Esophagus muscularis mucosa (tissue), 4 donors: ENCODE results near the gene AEBP2. TPM values are rescaled to one million over a fixed set of nuclear protein-coding genes. Genes with fewer than 3 reads are reported as not detected.

Experiments used
- DNase-seq: peaks from one replicate; pipeline ENCODE4 v3.0.0-alpha.2; 2017; ENCODE audit errors: extremely low spot score
- H3K27ac ChIP-seq, 4 donors: fragments of 200-600 bp; sonication (generic); replicated peaks in 1 of 4; 1 replicate in 3 of 4; 2 replicates in 1 of 4; pipeline ENCODE4 v1.5.1; 2016 to 2019; ENCODE audit warnings: mild to moderate bottlenecking in 1 of 4
- H3K27me3 ChIP-seq, 4 donors: fragments of 200-600 bp; sonication (generic); one replicate each; pipeline versions ENCODE4 v1.5.1 to v1.6.0; 2016 to 2019
- H3K36me3 ChIP-seq, 4 donors: fragments of 200-600 bp; sonication (generic); one replicate each; pipeline ENCODE4 v1.5.1; 2016 to 2019
- H3K4me1 ChIP-seq, 4 donors: fragments of 200-600 bp; sonication (generic); one replicate each; pipeline ENCODE4 v1.5.1; 2016 to 2019
- H3K4me3 ChIP-seq, 4 donors: fragments of 200-600 bp; sonication (generic); 1 replicate in 2 of 4; 2 replicates in 2 of 4; pipeline ENCODE4 v1.5.1; 2016 to 2019; ENCODE audit warnings: mild to moderate bottlenecking in 4 of 4, moderate library complexity in 1 of 4
- H3K9me3 ChIP-seq, 4 donors: fragments of 200-600 bp; sonication (generic); 1 replicate in 3 of 4; 2 replicates in 1 of 4; pipeline ENCODE4 v1.5.1; 2016 to 2019
- CTCF ChIP-seq, 3 experiments: fragments of 200-600 bp in 2 of 3; fragments of 450-650 bp in 1 of 3; sonication (generic) in 2 of 3; IDR thresholded peaks; one replicate each; pipeline ENCODE4 v1.5.1; 2017 to 2019; ENCODE audit warnings: antibody characterized with exemption in 3 of 3, mild to moderate bottlenecking in 2 of 3, moderate library complexity in 1 of 3
- EP300 ChIP-seq: sonication (generic); formaldehyde crosslinking; IDR thresholded peaks from one replicate; pipeline ENCODE4 v1.6.1; 2017; ENCODE audit warnings: antibody characterized with exemption
- POLR2A ChIP-seq: fragments of 450-650 bp; IDR thresholded peaks from one replicate; pipeline ENCODE4 v1.6.1; 2017; ENCODE audit warnings: antibody characterized with exemption, moderate library complexity, mild to moderate bottlenecking, low read depth
- POLR2AphosphoS5 ChIP-seq, 2 donors: sonication (generic); formaldehyde crosslinking; IDR thresholded peaks; one replicate each; pipeline ENCODE4 v1.6.1; 2017; ENCODE audit warnings: antibody characterized with exemption in 2 of 2
- WGBS: methylation state at CpG from one replicate; pipeline ENCODE4 v1.1.5; 2018; 5-methylcytosine and 5-hydroxymethylcytosine counted together
- intact Hi-C: fragments of 100-400 bp; cut with DNase I; formaldehyde crosslinking; loops from one replicate; pipeline ENCODE4 v1.15.1; 2023
- total RNA-seq, 4 donors: library from RNA; depleted of rRNA; stranded (reverse); fragments of >200 nt; gene quantifications; one replicate each; pipeline versions ENCODE4 v1.1.0 to v1.2.1, GENCODE V29; 2016

AEBP2 gene
- total RNA-seq, 4 donors from 2014 or later, result 31.8 to 48.9 (median 37.1) TPM

GRCh38 chr12:19530637-19531023 is 91.3 kb downstream of the AEBP2 start:
- Histone ChIP-seq H3K9me3 (no peaks in the 10 kb centered on the region), H3K36me3 (no peaks in the 10 kb centered on the region), H3K4me1 (peaks cover 6 to 15% (median 9%) of the 10 kb centered on the region in 4 donors), H3K27me3 (no peaks in the 10 kb centered on the region), H3K27ac (no peak overlapping the region), H3K4me3 (no peak overlapping the region)
- TF ChIP-seq POLR2A (no peak), POLR2AphosphoS5 (IDR thresholded peaks at IDR 0.05) (no peak), CTCF (IDR thresholded peaks at IDR 0.05) (no peak), EP300 (no peak)
- intact Hi-C loops, result no loop called here
- no peak for DNase-seq

DNA sequence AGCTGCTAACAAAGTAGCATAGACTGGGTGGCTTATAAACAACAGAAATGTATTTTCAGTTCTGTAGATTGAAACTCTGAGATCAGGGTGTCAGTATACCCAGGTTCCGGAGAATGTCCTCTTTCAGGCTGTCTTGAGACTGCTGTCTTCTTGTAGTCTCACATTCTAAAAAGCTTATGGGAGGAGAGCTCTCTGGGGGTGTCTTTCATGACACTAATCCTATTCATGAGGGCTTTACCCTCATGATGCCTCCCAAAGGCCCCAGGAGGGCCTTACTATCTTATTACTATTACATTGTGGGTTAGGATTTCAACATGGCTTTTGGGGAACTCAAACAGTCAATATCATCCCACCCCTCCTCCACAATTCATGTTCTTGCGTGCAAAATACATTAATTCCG is 94.3 kb downstream of the AEBP2 start:
- H3K36me3 ChIP-seq, result no peaks in the 10 kb centered on the region
- H3K4me3 ChIP-seq, result no peak overlapping the region
- 93% methylated on average over 3 of the region's 3 CpGs for WGBS
- H3K27ac ChIP-seq, result no peak overlapping the region
- H3K27me3 ChIP-seq, result no peaks in the 10 kb centered on the region
- peaks cover 0 to 8% (median 5%) of the 10 kb centered on the region in 4 donors for H3K9me3 ChIP-seq
- no peak for TF ChIP-seq EP300
- intact Hi-C loops, result no loop called here
- H3K4me1 ChIP-seq, result peaks cover 6 to 15% (median 9%) of the 10 kb centered on the region in 4 donors
- DNase-seq, result no peak

GRCh38 chr12:19539071-19539470 is 99.8 kb downstream of the AEBP2 start:
- H3K27ac ChIP-seq, result no peak overlapping the region
- intact Hi-C loops, result no loop called here

DNA sequence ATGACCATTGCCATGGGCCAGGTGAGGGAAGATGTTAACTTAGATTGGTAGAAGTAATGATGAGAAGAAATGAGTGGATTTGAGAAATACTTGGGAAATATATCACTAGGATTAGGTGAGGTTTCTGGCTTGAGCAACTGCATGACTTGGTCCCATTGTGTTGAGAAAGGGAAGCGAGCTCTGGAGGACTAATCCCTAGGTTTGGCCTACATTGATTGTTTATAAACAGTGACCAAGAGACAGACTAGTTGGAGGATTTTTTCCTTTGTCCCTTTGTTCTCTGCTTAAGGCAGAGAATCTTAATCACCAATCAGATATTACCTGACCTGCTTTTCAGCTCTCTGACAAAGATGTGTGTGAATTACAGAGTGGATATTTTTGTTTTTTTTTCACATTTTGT is 100.5 kb downstream of the AEBP2 start:
- DNase-seq, result no peak
- peaks cover 0 to 4% (median 0%) of the 10 kb centered on the region in 4 donors for H3K36me3 ChIP-seq
- peaks cover 0 to 8% (median 5%) of the 10 kb centered on the region in 4 donors for H3K9me3 ChIP-seq
- H3K27me3 ChIP-seq, result no peaks in the 10 kb centered on the region
- H3K4me1 ChIP-seq, result peaks cover 0 to 6% (median 2%) of the 10 kb centered on the region in 4 donors
- intact Hi-C loops, result no loop called here
- no peak overlapping the region for H3K4me3 ChIP-seq
- WGBS, result 79% methylated on average over 1 of the region's 1 CpG
- TF ChIP-seq POLR2AphosphoS5 (IDR thresholded peaks at IDR 0.05), result no peak
- TF ChIP-seq EP300, result no peak
- H3K27ac ChIP-seq, result no peak overlapping the region

More at GRCh38 chr12:19539071-19539470, 99.8 kb downstream of the AEBP2 start:
- Histone ChIP-seq H3K4me1 (peaks cover 0 to 6% (median 2%) of the 10 kb centered on the region in 4 donors), H3K27me3 (no peaks in the 10 kb centered on the region), H3K36me3 (peaks cover 0 to 4% (median 0%) of the 10 kb centered on the region in 4 donors), H3K9me3 (peaks cover 0 to 8% (median 5%) of the 10 kb centered on the region in 4 donors), H3K4me3 (no peak overlapping the region)
- DNase-seq, result no peak
- TF ChIP-seq POLR2A (no peak), EP300 (no peak), CTCF (IDR thresholded peaks at IDR 0.05) (no peak), POLR2AphosphoS5 (IDR thresholded peaks at IDR 0.05) (no peak)

- peaks cover 20 to 26% (median 24%) of the 10 kb centered on the region in 4 donors for H3K4me1 ChIP-seq
- intact Hi-C loops, result no loop called here
- no peaks in the 10 kb centered on the region for H3K27me3 ChIP-seq
- peaks cover 0 to 4% (median 0%) of the 10 kb centered on the region in 4 donors for H3K36me3 ChIP-seq
- TF ChIP-seq CTCF (IDR thresholded peaks at IDR 0.05) (no peak), POLR2AphosphoS5 (IDR thresholded peaks at IDR 0.05) (no peak), POLR2A (no peak), EP300 (no peak)
- no peak overlapping the region for H3K4me3 ChIP-seq
- no peaks in the 10 kb centered on the region for H3K9me3 ChIP-seq
- DNase-seq, result no peak
- no peak overlapping the region for H3K27ac ChIP-seq
- WGBS, result 84% methylated on average over 4 of the region's 4 CpGs
These were observed 103.3 kb downstream of the AEBP2 start for GRCh38 chr12:19542606-19543005.

GRCh38 chr12:19544353-19544752 is 105.1 kb downstream of the AEBP2 start:
- Histone ChIP-seq H3K4me3 (no peak overlapping the region), H3K4me1 (peaks cover 24 to 33% (median 29%) of the 10 kb centered on the region in 4 donors), H3K27me3 (no peaks in the 10 kb centered on the region), H3K27ac (no peak overlapping the region), H3K9me3 (no peaks in the 10 kb centered on the region), H3K36me3 (peaks cover 0 to 4% (median 0%) of the 10 kb centered on the region in 4 donors)
- no peak for DNase-seq
- TF ChIP-seq EP300, result no peak
- no peak for TF ChIP-seq CTCF (IDR thresholded peaks at IDR 0.05)
- TF ChIP-seq POLR2AphosphoS5 (IDR thresholded peaks at IDR 0.05), result no peak
- TF ChIP-seq POLR2A, result no peak
- intact Hi-C loops, result no loop called here
